OCI-LY7 (cell line): ENCODE measurements around the gene PNMA5. TPM values are rescaled to one million over a fixed set of nuclear protein-coding genes. Genes with fewer than 3 reads are reported as not detected.
"Not testable (repeated sequence)": the region's sequence is repeated elsewhere in the genome, so short reads cannot be mapped to it uniquely, and the experiment has no call there.

ENCODE experiments used
- BruUV-seq: library from RNA; stranded (reverse); fragments of 400-500 nt; replicated peaks from 2 replicates; lab custom pipeline; 2021; lab: Mats Ljungman, UMichigan
- CTCF ChIA-PET: fragments of 300-600 bp; sonication (Branson Sonifier 250); formaldehyde crosslinking; loops from one replicate; lab custom pipeline; 2022; ENCODE audit warnings: antibody characterized with exemption; ENCODE audit not compliant: unreplicated experiment; lab: Charles Lee
- POLR2A ChIA-PET: fragments of 300-600 bp; sonication (Branson Sonifier 250); formaldehyde crosslinking; loops from one replicate; lab custom pipeline; 2022; ENCODE audit warnings: antibody characterized with exemption; lab: Charles Lee
- DNase-seq: peaks from one replicate; pipeline ENCODE4 v3.0.0-alpha.2; 2015; ENCODE audit warnings: low spot score
- H2AFZ ChIP-seq: fragments of 200-600 bp; sonication (generic), shearing (Covaris generic); 2 replicates; pipeline ENCODE4 v1.6.1; 2014; ENCODE audit warnings: mild to moderate bottlenecking, antibody characterized with exemption, low read length, moderate library complexity
- H3K27ac ChIP-seq: fragments of 200-600 bp; sonication (generic); 2 replicates; pipeline ENCODE4 v1.5.1; 2014; ENCODE audit warnings: mixed run types, low read depth, mild to moderate bottlenecking, moderate library complexity, low read length, inconsistent platforms; ENCODE audit not compliant: poor library complexity, severe bottlenecking
- H3K36me3 ChIP-seq: fragments of 200-600 bp; sonication (generic); 2 replicates; pipeline ENCODE4 v1.6.1; 2014; ENCODE audit warnings: mild to moderate bottlenecking, antibody characterized with exemption, low read length, moderate library complexity, mixed read lengths; ENCODE audit not compliant: insufficient read depth
- H3K4me1 ChIP-seq: fragments of 200-600 bp; sonication (generic); 2 replicates; pipeline ENCODE4 v1.5.1; 2014; ENCODE audit warnings: mild to moderate bottlenecking, low read length; ENCODE audit not compliant: insufficient read depth, poor library complexity, severe bottlenecking
- H3K4me2 ChIP-seq: fragments of 200-600 bp; sonication (generic); 2 replicates; pipeline ENCODE4 v1.6.1; 2014; ENCODE audit warnings: mild to moderate bottlenecking, low read length
- H3K4me3 ChIP-seq: fragments of 200-600 bp; sonication (generic); 2 replicates; pipeline ENCODE4 v1.5.1; 2014; ENCODE audit warnings: mild to moderate bottlenecking, low read depth, low read length; ENCODE audit not compliant: poor library complexity, severe bottlenecking
- H3K79me2 ChIP-seq: fragments of 200-600 bp; sonication (generic); 2 replicates; pipeline ENCODE4 v1.6.1; 2016; ENCODE audit warnings: low read depth, mild to moderate bottlenecking, low read length, moderate library complexity, mixed read lengths; ENCODE audit not compliant: insufficient read depth
- H3K9me2 ChIP-seq: fragments of 200-600 bp; sonication (generic); 2 replicates; pipeline ENCODE4 v1.6.1; 2016; ENCODE audit warnings: mild to moderate bottlenecking, low read length, mixed read lengths; ENCODE audit not compliant: insufficient read depth
- H3K9me3 ChIP-seq: fragments of 200-600 bp; sonication (generic); 2 replicates; pipeline ENCODE4 v1.6.1; 2014; ENCODE audit warnings: mild to moderate bottlenecking, mixed run types, low read length, mixed read lengths
- H4K20me1 ChIP-seq: fragments of 200-600 bp; sonication (generic); 2 replicates; pipeline ENCODE4 v1.6.1; 2014; ENCODE audit warnings: mild to moderate bottlenecking, antibody characterized with exemption, low read length, moderate library complexity, mixed read lengths; ENCODE audit not compliant: insufficient read depth
- EZH2phosphoT487 ChIP-seq: fragments of 200-600 bp; sonication (generic); IDR thresholded peaks from 2 replicates; pipeline ENCODE4 v1.6.1; 2018; ENCODE audit warnings: low read depth, borderline replicate concordance, mild to moderate bottlenecking, mixed run types, antibody characterized with exemption, low read length, moderate library complexity, mixed read lengths
- intact Hi-C: fragments of 100-400 bp; cut with micrococcal nuclease; formaldehyde crosslinking; loops from one replicate; pipeline ENCODE4 v1.10.0; 2022; ENCODE audit not compliant: unreplicated experiment
- total RNA-seq, 2 experiments: library from RNA; depleted of rRNA in 1 of 2; stranded (reverse); fragments of >200 nt in 1 of 2; shearing (Covaris generic) in 1 of 2; gene quantifications; 2 replicates each; pipeline ENCODE4 v1.2.3, GENCODE V29; 2014 to 2022
- TF ChIP-seq, protein P1 (sequence below): fragments of 200-600 bp; sonication (generic); conservative IDR thresholded peaks from 2 replicates; pipeline ENCODE4 v1.5.1; 2014; ENCODE audit warnings: mild to moderate bottlenecking, antibody characterized with exemption, low read length, moderate library complexity, mixed read lengths

The PNMA5 gene
- total RNA-seq, 2 experiments from 2014 or later, result not detected

DNA sequence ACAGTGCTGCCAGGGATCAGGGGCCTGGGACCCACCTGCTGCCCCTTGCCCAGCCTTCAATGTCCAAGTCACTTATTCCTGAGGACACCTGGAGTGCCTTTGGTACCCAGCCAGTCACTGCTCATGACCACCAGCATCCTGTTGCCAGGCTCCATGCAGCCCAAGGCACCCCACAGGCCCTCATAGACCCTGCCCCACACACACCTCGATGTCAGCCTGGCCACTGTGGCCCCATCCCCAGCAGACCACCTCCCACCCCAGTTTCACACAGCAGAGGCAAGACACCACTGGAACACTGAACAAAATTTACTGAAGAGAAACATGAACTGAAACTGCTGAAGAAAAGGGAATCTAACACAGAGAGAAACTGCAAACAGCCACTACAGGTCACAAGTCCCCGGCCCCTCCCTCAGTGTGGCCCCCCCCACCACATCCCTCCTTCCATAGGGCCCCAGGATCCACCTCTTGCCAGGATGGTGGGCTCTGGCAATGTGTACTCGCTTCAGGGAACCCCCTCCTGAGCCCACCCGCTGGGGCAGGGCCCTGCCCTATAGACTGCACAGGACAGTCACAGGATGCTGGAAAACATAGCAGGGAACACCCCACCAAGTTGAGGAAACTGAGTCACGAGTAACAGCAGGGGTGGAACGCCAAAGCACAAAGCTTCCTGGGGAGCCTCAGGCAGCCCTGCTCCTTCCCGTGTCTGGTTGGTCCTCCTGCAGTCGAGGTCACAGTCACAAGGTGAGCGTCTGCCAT is 5.2 kb downstream of the PNMA5 start:
- no peak for TF ChIP-seq EZH2phosphoT487
- TF ChIP-seq, protein P1, sequence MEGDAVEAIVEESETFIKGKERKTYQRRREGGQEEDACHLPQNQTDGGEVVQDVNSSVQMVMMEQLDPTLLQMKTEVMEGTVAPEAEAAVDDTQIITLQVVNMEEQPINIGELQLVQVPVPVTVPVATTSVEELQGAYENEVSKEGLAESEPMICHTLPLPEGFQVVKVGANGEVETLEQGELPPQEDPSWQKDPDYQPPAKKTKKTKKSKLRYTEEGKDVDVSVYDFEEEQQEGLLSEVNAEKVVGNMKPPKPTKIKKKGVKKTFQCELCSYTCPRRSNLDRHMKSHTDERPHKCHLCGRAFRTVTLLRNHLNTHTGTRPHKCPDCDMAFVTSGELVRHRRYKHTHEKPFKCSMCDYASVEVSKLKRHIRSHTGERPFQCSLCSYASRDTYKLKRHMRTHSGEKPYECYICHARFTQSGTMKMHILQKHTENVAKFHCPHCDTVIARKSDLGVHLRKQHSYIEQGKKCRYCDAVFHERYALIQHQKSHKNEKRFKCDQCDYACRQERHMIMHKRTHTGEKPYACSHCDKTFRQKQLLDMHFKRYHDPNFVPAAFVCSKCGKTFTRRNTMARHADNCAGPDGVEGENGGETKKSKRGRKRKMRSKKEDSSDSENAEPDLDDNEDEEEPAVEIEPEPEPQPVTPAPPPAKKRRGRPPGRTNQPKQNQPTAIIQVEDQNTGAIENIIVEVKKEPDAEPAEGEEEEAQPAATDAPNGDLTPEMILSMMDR, result no peak
- peak; percentile 1 for DNase-seq
- BruUV-seq, result no TSS peak

DNA sequence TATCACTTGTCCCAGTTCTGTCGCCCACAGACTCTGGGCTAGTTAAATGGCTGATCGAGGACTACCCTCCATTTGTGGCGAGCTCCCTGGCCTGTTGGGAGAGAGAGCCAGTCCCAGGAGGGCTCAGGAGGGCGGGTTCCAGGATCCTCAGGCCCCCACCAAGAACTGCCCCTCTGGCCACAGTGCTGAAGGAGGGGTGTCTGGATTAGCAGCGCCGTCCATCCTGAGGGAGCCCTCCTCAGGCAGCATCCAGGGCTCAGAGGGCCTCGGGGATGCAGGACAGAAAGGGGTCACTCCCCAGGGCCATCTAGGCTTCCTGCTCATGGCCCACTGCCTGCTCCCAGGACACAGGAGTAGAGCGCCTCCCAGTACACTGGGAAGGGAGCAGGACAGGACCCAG is 6.1 kb downstream of the PNMA5 start:
- Histone ChIP-seq H3K36me3 (no peaks in the 10 kb centered on the region), H3K4me2 (no peak overlapping the region), H3K79me2 (no peaks in the 10 kb centered on the region), H3K9me3 (no peaks in the 10 kb centered on the region), H3K27ac (no peak overlapping the region), H3K4me3 (no peak overlapping the region), H3K4me1 (no peaks in the 10 kb centered on the region), H3K9me2 (no peaks in the 10 kb centered on the region), H4K20me1 (no peaks in the 10 kb centered on the region), H2AFZ (no peak overlapping the region)
- no peak for DNase-seq
- CTCF ChIA-PET, result no interaction called here
- POLR2A ChIA-PET, result no interaction called here
- BruUV-seq, result no TSS peak
- intact Hi-C loops, result no loop called here
- TF ChIP-seq, protein P1, result no peak

More for the DNA sequence above, 5.2 kb downstream of the PNMA5 start:
- no peak overlapping the region for H3K4me3 ChIP-seq
- H3K36me3 ChIP-seq, result no peaks in the 10 kb centered on the region
- H2AFZ ChIP-seq, result no peak overlapping the region
- H3K9me2 ChIP-seq, result no peaks in the 10 kb centered on the region
- H3K9me3 ChIP-seq, result no peaks in the 10 kb centered on the region
- H3K27ac ChIP-seq, result no peak overlapping the region
- intact Hi-C loops, result no loop called here
- CTCF ChIA-PET, result no interaction called here
- POLR2A ChIA-PET, result no interaction called here
- H3K4me1 ChIP-seq, result no peaks in the 10 kb centered on the region
- H3K79me2 ChIP-seq, result no peaks in the 10 kb centered on the region
- no peaks in the 10 kb centered on the region for H4K20me1 ChIP-seq
- no peak overlapping the region for H3K4me2 ChIP-seq

DNA sequence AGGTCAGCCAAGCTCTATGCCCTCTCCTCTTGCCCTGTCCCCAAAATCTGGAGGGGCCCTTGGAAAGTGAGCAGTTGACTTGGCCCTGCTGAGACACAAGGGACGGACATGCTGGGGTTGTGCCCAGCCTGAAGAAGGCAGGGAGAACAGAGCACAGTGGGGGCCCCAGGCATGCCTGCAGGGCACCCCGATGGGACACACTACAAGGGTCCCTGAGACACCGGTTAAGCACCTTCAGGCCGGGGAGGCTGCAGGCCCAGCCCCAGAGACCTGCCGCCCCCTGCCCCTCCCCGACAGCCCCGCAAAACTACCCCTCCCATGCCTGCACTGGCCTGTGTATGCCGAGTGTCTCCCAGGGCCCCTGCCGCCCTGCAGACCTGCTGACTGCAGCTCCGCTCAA is 6.8 kb downstream of the PNMA5 start:
- DNase-seq, H3K27ac ChIP-seq, H3K4me3 ChIP-seq, H3K79me2 ChIP-seq, H3K4me2 ChIP-seq, H4K20me1 ChIP-seq, H3K9me2 ChIP-seq, POLR2A ChIA-PET, H3K36me3 ChIP-seq, BruUV-seq, intact Hi-C loops, CTCF ChIA-PET, H3K9me3 ChIP-seq, H3K4me1 ChIP-seq, H2AFZ ChIP-seq: not testable (repeated sequence)

DNA sequence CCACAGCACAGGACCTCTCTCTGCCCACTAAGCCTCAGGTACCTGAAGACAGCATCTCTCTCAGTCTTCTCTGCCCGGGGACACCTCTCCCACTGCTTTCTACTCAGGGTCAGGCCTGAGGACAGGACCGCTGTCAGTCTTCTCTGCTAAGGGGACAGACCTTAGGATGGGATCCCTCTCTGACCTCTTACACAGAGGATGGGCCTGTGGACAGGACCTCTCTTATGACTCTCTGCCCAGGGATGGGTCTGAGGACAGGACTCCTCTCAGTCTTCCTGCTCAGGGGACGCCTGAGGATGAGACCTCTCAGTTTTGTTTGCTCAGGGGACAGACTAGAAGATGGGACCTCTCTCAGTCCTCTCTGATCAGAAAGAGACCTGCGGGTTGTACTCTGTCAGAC is 8.5 kb downstream of the PNMA5 start:
- BruUV-seq, intact Hi-C loops, H3K9me3 ChIP-seq: not testable (repeated sequence)

More for the DNA sequence above, 8.5 kb downstream of the PNMA5 start:
- DNase-seq, H3K4me1 ChIP-seq, H3K4me3 ChIP-seq, H2AFZ ChIP-seq, H3K36me3 ChIP-seq, H3K27ac ChIP-seq, CTCF ChIA-PET, H3K79me2 ChIP-seq, H4K20me1 ChIP-seq, H3K9me2 ChIP-seq, H3K4me2 ChIP-seq, POLR2A ChIA-PET: not testable (repeated sequence)
